MM.1S (cell line): ENCODE measurements around the gene SLC22A17.

Experiments
- DNase-seq: peaks from one replicate; pipeline ENCODE4 v3.0.0-alpha.2; 2015
- H2AFZ ChIP-seq: fragments of 300-600 bp; sonication (generic); 2 replicates; pipeline ENCODE4 v1.6.0; 2016; ENCODE audit warnings: antibody characterized with exemption, low read length
- H3F3A ChIP-seq: fragments of 300-600 bp; sonication (generic); 2 replicates; pipeline ENCODE4 v1.6.1; 2016; ENCODE audit warnings: mild to moderate bottlenecking, antibody characterized with exemption, low read length, moderate library complexity, mixed read lengths; ENCODE audit not compliant: insufficient read depth
- H3K27ac ChIP-seq: fragments of 300-600 bp; sonication (generic); 2 replicates; pipeline ENCODE4 v1.5.1; 2016; ENCODE audit warnings: mild to moderate bottlenecking, low read length
- H3K27me3 ChIP-seq: fragments of 300-600 bp; sonication (generic); replicated peaks from 2 replicates; pipeline ENCODE4 v1.6.0; 2016; ENCODE audit warnings: low read length; ENCODE audit not compliant: insufficient read depth
- H3K36me3 ChIP-seq: fragments of 300-600 bp; sonication (generic); replicated peaks from 2 replicates; pipeline ENCODE4 v1.6.1; 2016; ENCODE audit warnings: mild to moderate bottlenecking, low read length, mixed read lengths; ENCODE audit not compliant: insufficient read depth
- H3K4me1 ChIP-seq: fragments of 300-600 bp; sonication (generic); 2 replicates; pipeline ENCODE4 v1.6.1; 2016; ENCODE audit warnings: low read length, mixed read lengths
- H3K4me2 ChIP-seq: fragments of 300-600 bp; sonication (generic); 2 replicates; pipeline ENCODE4 v1.6.0; 2016; ENCODE audit warnings: low read depth, low read length
- H3K4me3 ChIP-seq: fragments of 300-600 bp; sonication (generic); 2 replicates; pipeline ENCODE4 v1.5.1; 2016; ENCODE audit warnings: low read length, mixed read lengths
- H3K79me2 ChIP-seq: fragments of 300-600 bp; sonication (generic); 2 replicates; pipeline ENCODE4 v1.6.1; 2016; ENCODE audit warnings: mixed run types, low read length, mixed read lengths
- H3K9ac ChIP-seq: fragments of 300-600 bp; sonication (generic); 2 replicates; pipeline ENCODE4 v1.6.1; 2016; ENCODE audit warnings: low read length, mixed read lengths
- H3K9me2 ChIP-seq: fragments of 300-600 bp; sonication (generic); replicated peaks from 2 replicates; pipeline ENCODE4 v1.6.1; 2016; ENCODE audit warnings: mild to moderate bottlenecking, low read length, mixed read lengths; ENCODE audit not compliant: insufficient read depth
- H3K9me3 ChIP-seq: fragments of 300-600 bp; sonication (generic); replicated peaks from 2 replicates; pipeline ENCODE4 v1.6.1; 2016; ENCODE audit warnings: mild to moderate bottlenecking, low read length, mixed read lengths; ENCODE audit not compliant: insufficient read depth
- H4K20me1 ChIP-seq: fragments of 300-600 bp; sonication (generic); 2 replicates; pipeline ENCODE4 v1.6.1; 2016; ENCODE audit warnings: mild to moderate bottlenecking, low read length, moderate library complexity, mixed read lengths; ENCODE audit not compliant: insufficient read depth
- EZH2 ChIP-seq: fragments of 300-600 bp; sonication (generic); optimal IDR thresholded peaks from 2 replicates; pipeline ENCODE3; 2017; ENCODE audit warnings: low read depth, mild to moderate bottlenecking, antibody characterized with exemption, low read length, mixed read lengths
- EZH2phosphoT487 ChIP-seq: fragments of 300-600 bp; sonication (generic); IDR thresholded peaks from 2 replicates; pipeline ENCODE4 v1.6.1; 2018; ENCODE audit warnings: antibody characterized with exemption, low read length
- TF ChIP-seq, protein P1 (sequence below): fragments of 300-600 bp; sonication (generic); IDR thresholded peaks from 2 replicates; pipeline ENCODE4 v1.5.1; 2016; ENCODE audit warnings: antibody characterized with exemption, low read length, mixed read lengths

SLC22A17 gene

DNA sequence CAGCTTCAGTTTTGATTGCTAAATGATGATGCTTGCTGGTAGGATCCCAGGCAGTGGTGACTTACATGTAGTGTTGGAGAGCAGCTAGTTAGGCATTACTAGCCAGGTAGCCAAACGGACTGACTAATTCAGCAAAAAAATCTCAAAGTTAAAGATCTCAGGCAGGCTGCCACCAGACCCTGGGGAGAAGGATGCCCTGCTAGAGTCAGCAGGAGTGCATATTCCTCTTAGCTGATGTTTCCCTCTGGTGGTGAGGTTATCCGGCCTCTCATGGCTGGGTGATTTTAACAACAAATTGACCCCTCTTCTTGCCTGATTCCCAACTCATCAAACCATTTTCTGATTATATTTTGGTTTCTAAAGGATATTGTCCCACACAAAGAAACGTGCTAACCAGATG lies 9.5 kb upstream of the SLC22A17 start:
- Histone ChIP-seq H2AFZ (no peak overlapping the region), H3F3A (no peaks in the 10 kb centered on the region), H3K79me2 (no peaks in the 10 kb centered on the region), H3K9me2 (no peaks in the 10 kb centered on the region), H3K4me2 (no peak overlapping the region), H3K36me3 (no peaks in the 10 kb centered on the region), H3K27me3 (peaks cover 7% of the 10 kb centered on the region), H3K4me3 (no peak overlapping the region), H3K9ac (no peak overlapping the region), H3K9me3 (no peaks in the 10 kb centered on the region), H3K4me1 (no peaks in the 10 kb centered on the region), H4K20me1 (no peaks in the 10 kb centered on the region), H3K27ac (no peak overlapping the region)
- no peak for TF ChIP-seq EZH2
- TF ChIP-seq, protein P1, sequence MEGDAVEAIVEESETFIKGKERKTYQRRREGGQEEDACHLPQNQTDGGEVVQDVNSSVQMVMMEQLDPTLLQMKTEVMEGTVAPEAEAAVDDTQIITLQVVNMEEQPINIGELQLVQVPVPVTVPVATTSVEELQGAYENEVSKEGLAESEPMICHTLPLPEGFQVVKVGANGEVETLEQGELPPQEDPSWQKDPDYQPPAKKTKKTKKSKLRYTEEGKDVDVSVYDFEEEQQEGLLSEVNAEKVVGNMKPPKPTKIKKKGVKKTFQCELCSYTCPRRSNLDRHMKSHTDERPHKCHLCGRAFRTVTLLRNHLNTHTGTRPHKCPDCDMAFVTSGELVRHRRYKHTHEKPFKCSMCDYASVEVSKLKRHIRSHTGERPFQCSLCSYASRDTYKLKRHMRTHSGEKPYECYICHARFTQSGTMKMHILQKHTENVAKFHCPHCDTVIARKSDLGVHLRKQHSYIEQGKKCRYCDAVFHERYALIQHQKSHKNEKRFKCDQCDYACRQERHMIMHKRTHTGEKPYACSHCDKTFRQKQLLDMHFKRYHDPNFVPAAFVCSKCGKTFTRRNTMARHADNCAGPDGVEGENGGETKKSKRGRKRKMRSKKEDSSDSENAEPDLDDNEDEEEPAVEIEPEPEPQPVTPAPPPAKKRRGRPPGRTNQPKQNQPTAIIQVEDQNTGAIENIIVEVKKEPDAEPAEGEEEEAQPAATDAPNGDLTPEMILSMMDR = no peak
- no peak for TF ChIP-seq EZH2phosphoT487
- no peak for DNase-seq

DNA sequence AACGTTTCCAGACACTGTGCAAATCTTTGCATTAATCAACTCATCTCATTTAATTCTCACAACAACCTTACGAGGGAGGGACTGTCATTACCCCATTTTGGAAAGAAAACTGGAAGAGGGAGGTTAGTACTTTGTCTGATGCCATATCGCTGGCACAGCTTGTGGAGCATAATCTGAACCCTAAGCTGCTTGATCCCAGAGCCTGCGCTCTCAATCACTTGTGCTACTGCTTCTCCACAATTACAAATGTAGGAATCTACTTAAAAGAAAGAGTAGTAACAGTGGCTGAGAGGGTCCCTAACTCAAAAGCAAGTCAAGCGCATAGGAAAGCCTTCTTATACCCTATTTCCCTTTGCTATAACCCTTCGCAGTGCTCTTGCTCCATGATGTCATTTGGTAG lies 9.1 kb upstream of the SLC22A17 start:
- H3K9me3 ChIP-seq = no peaks in the 10 kb centered on the region
- no peaks in the 10 kb centered on the region for H3F3A ChIP-seq
- H4K20me1 ChIP-seq = no peaks in the 10 kb centered on the region
- no peak overlapping the region for H3K27ac ChIP-seq
- peaks cover 7% of the 10 kb centered on the region for H3K27me3 ChIP-seq
- no peak for TF ChIP-seq EZH2
- TF ChIP-seq EZH2phosphoT487 = no peak
- TF ChIP-seq, protein P1 = no peak
- no peaks in the 10 kb centered on the region for H3K4me1 ChIP-seq
- H3K4me3 ChIP-seq = no peak overlapping the region
- H3K4me2 ChIP-seq = no peak overlapping the region
- H3K36me3 ChIP-seq = no peaks in the 10 kb centered on the region
- no peak overlapping the region for H3K9ac ChIP-seq
- H3K9me2 ChIP-seq = no peaks in the 10 kb centered on the region
- no peak for DNase-seq
- H2AFZ ChIP-seq = no peak overlapping the region
- H3K79me2 ChIP-seq = no peaks in the 10 kb centered on the region

DNA sequence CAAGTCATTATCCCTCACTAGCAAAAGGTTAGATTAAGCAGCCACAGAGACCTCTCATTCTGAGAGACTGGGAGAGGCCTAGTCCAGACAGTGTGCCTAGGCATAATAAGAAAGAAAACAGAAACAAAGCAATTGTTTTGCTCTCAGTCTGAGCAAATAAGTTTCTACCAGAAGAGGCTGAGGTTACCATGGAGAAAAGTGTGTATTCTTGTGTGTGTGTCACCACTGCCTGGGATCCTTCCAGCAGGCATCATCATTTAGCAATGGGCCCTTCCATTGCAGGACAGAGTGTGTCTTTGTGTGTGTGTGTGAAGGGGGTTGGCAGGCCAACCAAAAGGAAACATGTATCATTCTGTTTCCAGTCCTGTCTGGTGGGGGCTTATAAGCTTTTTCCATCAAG lies 8.6 kb upstream of the SLC22A17 start:
- no peaks in the 10 kb centered on the region for H3F3A ChIP-seq
- no peak overlapping the region for H2AFZ ChIP-seq
- no peaks in the 10 kb centered on the region for H3K4me1 ChIP-seq
- peaks cover 7% of the 10 kb centered on the region for H3K27me3 ChIP-seq
- no peaks in the 10 kb centered on the region for H4K20me1 ChIP-seq
- TF ChIP-seq, protein P1 = no peak
- no peak for TF ChIP-seq EZH2
- no peak for TF ChIP-seq EZH2phosphoT487
- no peaks in the 10 kb centered on the region for H3K9me3 ChIP-seq
- H3K9ac ChIP-seq = no peak overlapping the region
- H3K9me2 ChIP-seq = no peaks in the 10 kb centered on the region
- no peak overlapping the region for H3K27ac ChIP-seq
- DNase-seq = no peak
- H3K4me3 ChIP-seq = no peak overlapping the region
- H3K36me3 ChIP-seq = no peaks in the 10 kb centered on the region
- no peaks in the 10 kb centered on the region for H3K79me2 ChIP-seq
- H3K4me2 ChIP-seq = no peak overlapping the region

DNA sequence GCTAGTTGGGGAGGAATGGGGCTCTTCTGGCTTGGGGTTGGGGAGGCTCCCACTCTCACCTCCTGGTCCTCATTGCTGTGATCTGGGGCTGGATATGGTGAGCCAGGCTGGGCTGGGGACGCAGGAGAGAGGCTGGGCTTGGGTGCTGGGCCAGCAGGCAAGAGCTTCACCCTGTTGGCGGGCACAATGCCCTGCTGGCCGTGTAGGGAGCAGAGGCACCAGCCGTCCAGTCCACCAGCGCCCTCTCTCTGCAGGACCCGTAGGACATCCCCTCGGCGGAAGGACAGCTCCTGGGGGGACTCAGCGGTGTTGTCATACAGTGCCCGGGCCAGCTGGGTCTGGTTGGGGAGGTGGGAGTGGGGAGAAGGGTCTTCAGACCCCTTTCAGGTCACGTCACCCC lies 7.8 kb upstream of the SLC22A17 start:
- no peaks in the 10 kb centered on the region for H3F3A ChIP-seq
- H3K4me1 ChIP-seq = no peaks in the 10 kb centered on the region
- no peaks in the 10 kb centered on the region for H4K20me1 ChIP-seq
- no peak overlapping the region for H3K9ac ChIP-seq
- no peak overlapping the region for H3K4me3 ChIP-seq
- H3K79me2 ChIP-seq = no peaks in the 10 kb centered on the region
- H3K36me3 ChIP-seq = no peaks in the 10 kb centered on the region
- H3K9me3 ChIP-seq = no peaks in the 10 kb centered on the region
- H3K27me3 ChIP-seq = peaks cover 7% of the 10 kb centered on the region
- H3K4me2 ChIP-seq = no peak overlapping the region
- TF ChIP-seq, protein P1 = no peak
- TF ChIP-seq EZH2 (no peak), EZH2phosphoT487 (no peak)
- no peak overlapping the region for H2AFZ ChIP-seq
- DNase-seq = no peak
- H3K9me2 ChIP-seq = no peaks in the 10 kb centered on the region
- no peak overlapping the region for H3K27ac ChIP-seq
